Stomach (tissue), 4 donors: ENCODE measurements around the gene ACKR1.

Experiments
- CTCF ChIP-seq, 7 experiments: fragments of 450-650 bp in 4 of 7; fragments of 200-600 bp in 3 of 7; sonication (generic) in 3 of 7; IDR thresholded peaks; one replicate each; pipeline ENCODE4 v1.5.1; 2016 to 2019; ENCODE audit warnings: antibody characterized with exemption in 7 of 7, control low read depth in 2 of 7, mild to moderate bottlenecking in 1 of 7
- EP300 ChIP-seq: sonication (generic); formaldehyde crosslinking; IDR thresholded peaks from one replicate; pipeline ENCODE4 v1.6.1; 2017; ENCODE audit warnings: antibody characterized with exemption
- POLR2A ChIP-seq, 4 donors: fragments of 450-650 bp; IDR thresholded peaks; one replicate each; pipeline ENCODE4 v1.6.1; 2016; ENCODE audit warnings: antibody characterized with exemption in 4 of 4, control low read depth in 2 of 4, mild to moderate bottlenecking in 1 of 4, moderate library complexity in 1 of 4

GRCh38 chr1:159207080-159207479 lies 2.4 kb downstream of the ACKR1 start:
- TF ChIP-seq CTCF (IDR thresholded peaks at IDR 0.05), result no peak
- TF ChIP-seq POLR2A (IDR thresholded peaks at IDR 0.05), result no peak
- TF ChIP-seq EP300, result no peak
